ENCODE results near the gene PLD6.

- TF ChIP-seq POLR2AphosphoS5 (IDR thresholded peaks at IDR 0.05) (no peak), CTCF (IDR thresholded peaks at IDR 0.05) (no peak), POLR2A (IDR thresholded peaks at IDR 0.05) (no peak)
Observed at GRCh38 chr17:17156511-17156910, 49.6 kb downstream of the PLD6 start.

All from prostate gland (tissue), 2 donors.